Urothelium cell line (cell line): ENCODE data around the gene ARHGAP5.

Experiments
- DNase-seq: peaks from one replicate; pipeline ENCODE4 v3.0.0; 2011; ENCODE audit warnings: low spot score, mixed read lengths
- FAIRE-seq: peaks from 2 replicates; lab custom pipeline; 2011; peaks lifted over from hg19 to GRCh38; lab: Jason Lieb, UNC

The ARHGAP5 gene

GRCh38 chr14:32077081-32078022, at the start of gene ARHGAP5:
Gene ARHGAP5 (plus strand): TSS chr14:32077304. CDS start chr14:32090670, 13,366 bp downstream.
- FAIRE-seq: peak; percentile 56
- peak; percentile 37 for DNase-seq

- DNase-seq (peak; percentile 49), FAIRE-seq (no peak)
Measured at GRCh38 chr14:32028599-32028998, 48.5 kb upstream of the ARHGAP5 start.

GRCh38 chr14:32033543-32033942, 43.6 kb upstream of the ARHGAP5 start:
- DNase-seq: no peak
- FAIRE-seq: no peak

- DNase-seq (peak; percentile 48), FAIRE-seq (no peak)
Measured at GRCh38 chr14:32038876-32039275, 38.2 kb upstream of the ARHGAP5 start.

- FAIRE-seq (no peak), DNase-seq (no peak)
Measured at GRCh38 chr14:32039401-32040030, 37.6 kb upstream of the ARHGAP5 start.

- DNase-seq (no peak), FAIRE-seq (no peak)
Measured at GRCh38 chr14:32043624-32044023, 33.5 kb upstream of the ARHGAP5 start.

- FAIRE-seq (no peak), DNase-seq (no peak)
Measured at GRCh38 chr14:32044454-32044853, 32.6 kb upstream of the ARHGAP5 start.

- DNase-seq (no peak), FAIRE-seq (no peak)
Measured at GRCh38 chr14:32047791-32048190, 29.3 kb upstream of the ARHGAP5 start.

- no peak for FAIRE-seq
- DNase-seq: no peak
Measured at GRCh38 chr14:32049361-32050088, 27.6 kb upstream of the ARHGAP5 start.

- FAIRE-seq: no peak
- DNase-seq: no peak
Measured at GRCh38 chr14:32050878-32051277, 26.2 kb upstream of the ARHGAP5 start.

GRCh38 chr14:32054536-32054935, 22.6 kb upstream of the ARHGAP5 start:
- FAIRE-seq (no peak), DNase-seq (no peak)

GRCh38 chr14:32055175-32055574, 21.9 kb upstream of the ARHGAP5 start:
- DNase-seq: no peak
- FAIRE-seq: no peak

- no peak for DNase-seq
- FAIRE-seq: no peak
Measured at GRCh38 chr14:32059702-32060101, 17.4 kb upstream of the ARHGAP5 start.

GRCh38 chr14:32064931-32065330, 12.2 kb upstream of the ARHGAP5 start:
- FAIRE-seq (no peak), DNase-seq (no peak)

- DNase-seq (no peak), FAIRE-seq (no peak)
Measured at GRCh38 chr14:32068708-32069107, 8.4 kb upstream of the ARHGAP5 start.

- FAIRE-seq: no peak
- DNase-seq: no peak
Measured at GRCh38 chr14:32070282-32070681, 6.8 kb upstream of the ARHGAP5 start.

GRCh38 chr14:32072676-32073075, 4.4 kb upstream of the ARHGAP5 start:
- DNase-seq: no peak
- no peak for FAIRE-seq

GRCh38 chr14:32073537-32074189, 3.4 kb upstream of the ARHGAP5 start:
- FAIRE-seq (no peak), DNase-seq (peak; percentile 45)

GRCh38 chr14:32074887-32075572, 2.1 kb upstream of the ARHGAP5 start:
- DNase-seq: no peak
- no peak for FAIRE-seq

- no peak for FAIRE-seq
- DNase-seq: peak; percentile 55
Measured at GRCh38 chr14:32075672-32076277, 1.3 kb upstream of the ARHGAP5 start.
